ENCODE results near the gene APMAP.

APMAP gene

DNA sequence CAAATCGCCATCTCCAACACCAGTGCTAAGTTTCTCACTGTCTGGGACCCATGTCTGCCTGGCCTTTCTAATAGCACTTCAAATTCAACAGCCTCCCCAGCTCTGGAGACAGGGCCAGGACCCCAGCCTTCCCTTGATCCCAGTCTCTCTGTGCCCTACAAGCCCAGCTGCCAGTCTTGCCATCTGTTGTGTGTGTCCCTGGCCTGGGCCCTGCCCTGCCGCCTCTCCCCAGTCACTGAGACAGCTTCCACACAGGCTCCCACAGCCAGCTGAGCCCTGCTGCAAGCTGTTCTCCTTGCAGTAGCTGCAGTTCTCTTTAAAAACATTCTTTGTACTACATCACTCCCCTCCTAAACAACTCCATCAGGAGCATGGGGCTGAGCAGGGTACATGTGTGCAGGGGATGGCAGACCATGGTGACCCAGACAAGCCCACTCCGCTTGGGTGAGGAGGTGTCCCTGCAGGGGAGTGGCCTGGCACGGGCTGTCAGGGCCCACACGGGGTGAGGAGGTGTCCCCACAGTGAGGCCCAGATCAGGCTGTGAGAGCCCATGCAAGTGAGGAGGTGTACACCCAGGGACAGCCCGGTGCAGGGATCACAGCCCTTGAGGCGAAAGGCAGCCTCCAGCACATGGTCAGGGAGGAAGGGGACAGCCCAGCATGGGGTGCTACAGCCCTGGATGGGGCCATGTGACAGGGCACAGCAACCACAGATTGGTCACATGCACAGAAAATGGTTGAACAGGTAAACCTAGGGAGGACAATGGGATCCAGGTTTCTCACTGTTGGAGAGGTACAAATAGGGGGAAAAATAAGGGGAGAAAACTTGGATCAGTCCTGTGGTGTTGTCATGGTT lies 27.3 kb downstream of the APMAP start:
- DNase-seq (ENCODE audit: low read depth in 2 of 2), result no peak

DNA sequence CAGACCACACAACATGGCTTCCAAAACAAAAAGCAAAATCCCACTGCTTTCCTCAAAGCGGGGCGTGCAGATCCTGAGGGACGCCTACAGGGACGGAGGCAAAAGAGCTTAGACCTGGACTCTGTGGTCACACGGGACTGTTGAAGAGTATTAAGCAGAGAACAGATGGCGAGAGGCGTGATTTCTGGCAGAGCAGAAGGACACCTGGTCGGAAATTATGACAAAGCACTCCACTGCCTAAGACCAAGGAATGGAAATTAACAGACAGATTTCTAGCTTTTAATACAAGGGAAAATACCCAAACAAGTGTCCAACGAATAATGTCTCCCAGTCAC lies 28.1 kb downstream of the APMAP start:
- DNase-seq (ENCODE audit: low read depth in 2 of 2), result no peak

- no peak for DNase-seq (ENCODE audit: low read depth in 2 of 2)
Measured at GRCh38 chr20:24963672-24964505, 28.7 kb downstream of the APMAP start.

GRCh38 chr20:24962510-24962909 lies 30.0 kb downstream of the APMAP start:
- no peak for DNase-seq (ENCODE audit: low read depth in 2 of 2)

DNA sequence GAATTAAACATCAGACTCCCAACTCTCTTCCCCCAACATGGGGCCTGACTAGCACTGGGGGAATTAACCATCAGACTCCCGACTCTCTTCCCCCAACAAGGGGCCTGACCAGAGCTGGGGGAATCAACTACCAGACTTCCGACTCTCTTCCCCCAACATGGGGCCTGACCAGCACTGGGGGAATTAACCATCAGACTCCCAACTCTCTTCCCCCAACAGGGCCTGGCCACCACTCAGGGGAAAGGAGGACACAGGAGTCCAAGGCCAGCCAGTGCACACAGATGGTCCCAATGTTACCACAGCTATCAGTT lies 30.4 kb downstream of the APMAP start:
- DNase-seq (ENCODE audit: low read depth in 2 of 2), result no peak

- DNase-seq (ENCODE audit: low read depth in 2 of 2), result no peak
Measured at GRCh38 chr20:24961384-24962181, 31.0 kb downstream of the APMAP start.

GRCh38 chr20:24960861-24961260 lies 31.7 kb downstream of the APMAP start:
- DNase-seq (ENCODE audit: low read depth in 2 of 2), result no peak

DNA sequence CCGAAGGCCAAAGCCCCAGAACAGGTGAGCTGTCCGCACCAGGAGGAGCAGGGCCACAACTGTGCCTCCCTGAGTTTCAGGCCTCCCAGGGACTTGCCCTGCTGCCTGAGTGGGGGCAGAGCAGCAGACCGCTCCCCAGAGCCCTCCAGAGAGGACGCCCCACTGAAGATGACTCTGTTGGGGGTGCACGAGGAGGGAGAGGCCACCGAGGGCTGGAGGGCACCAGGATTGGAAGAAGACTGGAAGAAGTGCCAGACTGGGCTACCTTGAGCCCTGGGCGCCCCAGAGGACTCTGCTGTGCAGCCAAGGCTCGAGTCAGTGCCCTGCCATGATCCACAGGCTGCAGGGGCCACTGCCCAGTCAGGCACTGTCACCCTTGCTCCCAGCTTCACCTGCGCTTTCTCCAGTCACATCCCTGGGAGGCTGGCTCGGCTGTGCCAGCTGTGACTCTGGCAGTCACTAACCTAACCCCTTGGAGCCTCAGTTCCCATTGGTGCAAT lies 32.2 kb downstream of the APMAP start:
- DNase-seq (ENCODE audit: low read depth in 2 of 2), result no peak

DNA sequence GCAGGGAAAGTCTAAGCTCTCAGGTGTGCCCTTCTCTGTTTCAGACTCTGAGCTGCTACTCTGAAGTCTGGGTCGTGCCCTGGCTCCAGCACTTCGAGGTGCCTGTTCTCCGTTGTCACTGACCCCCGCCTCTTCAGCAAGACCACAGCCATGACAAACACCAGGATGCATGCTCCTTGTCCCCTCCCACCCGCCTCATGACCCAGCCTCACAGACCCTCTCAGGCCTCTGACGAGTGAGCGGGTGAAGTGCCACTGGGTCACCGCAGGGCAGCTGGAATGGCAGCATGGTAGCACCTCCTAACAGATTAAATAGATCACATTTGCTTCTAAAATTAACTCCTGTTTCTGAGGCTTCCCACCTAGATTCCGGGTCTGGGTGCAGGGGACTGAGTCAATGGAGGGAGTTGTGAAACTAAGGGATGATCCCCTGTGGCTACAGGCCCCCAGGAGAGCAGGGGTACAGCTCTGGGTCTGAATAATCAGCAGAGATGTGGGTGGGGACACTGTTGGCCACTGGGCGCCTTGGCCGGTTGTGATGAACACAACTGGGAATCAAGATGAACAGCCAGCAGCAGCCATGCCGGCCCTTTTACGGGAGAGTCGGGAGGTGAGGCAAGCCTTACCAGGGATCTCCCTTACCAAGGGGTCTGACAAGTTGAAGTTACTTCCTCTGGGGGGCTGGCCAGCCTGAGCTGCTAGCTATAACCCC lies 32.8 kb downstream of the APMAP start:
- no peak for DNase-seq (ENCODE audit: low read depth in 2 of 2)

DNA sequence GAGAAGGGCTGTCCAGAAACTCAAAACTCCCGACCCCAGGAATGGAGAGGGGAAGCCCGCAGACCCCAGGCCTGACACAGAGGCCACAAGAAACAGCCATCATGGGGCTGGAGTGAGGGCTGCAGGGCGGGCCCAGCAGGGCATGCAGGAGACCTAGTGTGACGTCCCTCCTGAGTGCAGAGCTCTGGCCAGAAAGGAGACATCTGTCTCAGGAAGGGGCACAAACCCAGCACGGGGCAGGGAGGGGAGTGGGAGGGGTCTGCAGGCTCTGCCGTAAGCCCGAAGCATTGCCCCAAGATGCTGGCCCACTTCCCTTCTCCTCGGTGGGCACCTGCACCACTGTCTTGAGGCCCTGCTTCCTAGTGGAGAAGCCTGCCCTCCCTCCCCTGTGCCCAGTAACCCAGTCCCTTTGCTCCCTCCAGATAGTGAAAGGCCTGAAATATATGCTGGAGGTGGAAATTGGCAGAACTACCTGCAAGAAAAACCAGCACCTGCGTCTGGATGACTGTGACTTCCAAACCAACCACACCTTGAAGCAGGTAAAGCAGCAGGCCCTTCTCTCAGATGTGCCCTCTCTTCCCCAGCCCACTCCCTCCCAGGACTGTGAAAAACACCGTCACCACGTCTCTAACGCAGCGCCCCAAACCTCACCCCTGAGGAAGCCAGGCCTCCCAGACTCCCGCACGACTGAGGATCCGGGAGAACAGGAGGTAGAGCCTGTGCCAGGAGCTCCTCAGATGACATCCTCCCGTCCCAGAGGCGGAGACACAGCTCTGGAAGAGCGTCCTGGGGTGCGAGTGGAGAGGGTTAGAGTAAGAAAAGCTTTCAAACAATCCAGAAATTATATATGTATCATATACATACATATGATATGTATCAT lies 33.8 kb downstream of the APMAP start:
- no peak for DNase-seq (ENCODE audit: low read depth in 2 of 2)

DNA sequence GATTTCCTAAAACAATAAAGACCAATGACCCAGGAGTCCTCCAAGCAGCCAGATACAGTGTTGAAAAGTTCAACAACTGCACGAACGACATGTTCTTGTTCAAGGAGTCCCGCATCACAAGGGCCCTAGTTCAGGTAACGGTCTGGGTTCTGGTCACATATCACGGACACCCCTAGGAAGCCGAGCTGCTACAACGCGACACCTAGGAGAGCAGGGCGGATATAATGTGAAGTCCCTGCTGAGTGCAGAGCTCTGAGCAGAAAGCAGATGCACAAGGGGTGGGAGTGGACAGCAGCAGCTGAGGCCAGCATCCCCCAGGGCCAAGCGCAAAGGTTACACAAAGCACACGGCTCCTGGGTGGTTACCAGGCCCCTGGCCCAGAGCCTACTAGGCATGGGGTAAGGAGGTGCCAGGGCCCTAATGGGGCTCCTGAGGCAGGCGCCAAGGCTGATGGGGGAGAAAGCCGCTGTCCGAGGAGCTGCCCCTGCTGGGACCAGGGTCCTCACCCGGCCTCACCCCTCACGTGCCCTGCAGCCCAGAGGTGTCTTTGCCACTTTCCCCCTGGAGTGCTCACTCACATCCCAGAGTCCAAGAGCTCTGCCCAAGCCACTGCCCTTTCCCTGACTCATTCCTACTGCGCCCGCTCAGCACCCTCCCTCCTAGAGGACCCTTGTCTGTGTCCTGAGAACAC lies 35.1 kb downstream of the APMAP start:
- DNase-seq (ENCODE audit: low read depth in 2 of 2), result no peak

- DNase-seq (ENCODE audit: low read depth in 2 of 2), result no peak
Measured at GRCh38 chr20:24956001-24956841, 36.3 kb downstream of the APMAP start.

- no peak for DNase-seq (ENCODE audit: low read depth in 2 of 2)
Measured at GRCh38 chr20:24955045-24955444, 37.5 kb downstream of the APMAP start.

GRCh38 chr20:24954566-24954965 lies 38.0 kb downstream of the APMAP start:
- no peak for DNase-seq (ENCODE audit: low read depth in 2 of 2)

GRCh38 chr20:24954151-24954550 lies 38.4 kb downstream of the APMAP start:
- no peak for DNase-seq (ENCODE audit: low read depth in 2 of 2)

DNA sequence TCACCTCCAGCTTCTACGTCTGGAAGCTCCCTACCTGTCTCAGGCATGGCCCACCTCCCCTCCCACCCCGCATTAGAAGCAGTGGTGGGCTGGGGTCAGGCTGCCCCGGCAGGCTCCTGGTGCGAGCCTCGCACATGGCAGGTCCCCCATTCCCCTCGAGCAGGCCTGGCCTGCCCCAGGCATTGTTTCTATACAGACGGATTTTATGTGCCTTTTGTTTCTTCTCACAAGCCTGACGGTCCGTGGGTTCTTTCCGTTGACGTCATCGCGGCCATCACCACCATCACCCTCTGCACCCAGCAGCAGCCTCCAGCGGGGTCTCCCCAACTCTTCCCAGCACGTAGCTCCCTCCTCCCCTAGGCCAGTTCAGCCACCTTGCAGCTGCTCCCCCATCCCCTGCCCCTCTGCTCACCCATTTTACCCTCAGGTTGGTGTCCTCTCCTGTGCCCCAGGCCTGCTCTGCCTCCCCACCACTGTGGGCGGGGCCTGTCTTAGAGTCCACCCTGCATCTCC lies 38.9 kb downstream of the APMAP start:
- no peak for DNase-seq (ENCODE audit: low read depth in 2 of 2)

GRCh38 chr20:24953209-24953575 lies 39.4 kb downstream of the APMAP start:
- no peak for DNase-seq (ENCODE audit: low read depth in 2 of 2)

DNA sequence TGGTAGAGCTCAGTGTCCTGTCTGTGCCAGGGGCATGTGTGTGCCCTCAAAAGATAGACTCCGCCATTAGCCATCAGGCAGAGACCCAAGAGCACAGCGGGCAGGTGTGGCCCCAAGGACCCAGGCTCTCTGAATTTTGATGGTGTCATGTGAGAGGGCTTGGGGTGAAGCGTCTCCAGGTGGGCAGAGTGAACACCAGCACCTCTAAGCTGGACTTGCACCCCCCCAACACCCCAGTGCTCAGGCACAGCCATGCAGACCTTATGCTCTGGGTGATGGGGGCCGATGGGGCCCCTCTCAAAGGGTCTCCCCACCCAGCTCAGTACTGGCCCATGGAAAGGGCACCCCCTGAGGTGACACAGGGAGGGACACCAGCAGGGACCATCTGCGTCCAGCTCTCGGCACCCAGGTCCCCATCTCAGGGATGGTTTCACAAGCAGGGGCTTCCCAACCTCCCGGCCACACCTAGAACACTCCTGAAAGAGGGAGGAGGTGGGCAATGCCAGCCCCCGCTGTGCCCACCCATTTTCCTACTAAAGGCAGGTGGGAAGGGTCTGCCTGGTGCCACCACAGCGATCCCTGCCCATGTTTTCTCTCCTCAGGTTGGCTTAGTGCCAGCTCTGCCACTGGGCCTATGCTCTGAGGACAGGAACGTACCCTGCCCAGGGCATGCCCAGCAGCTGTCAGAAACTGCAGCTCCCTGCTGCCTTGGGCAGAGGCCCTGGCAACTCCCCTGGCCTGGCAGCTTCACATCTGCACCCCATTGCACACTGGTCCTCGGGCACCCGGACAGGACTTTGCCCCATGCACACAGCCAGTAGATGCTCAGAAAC lies 40.0 kb downstream of the APMAP start:
- no peak for DNase-seq (ENCODE audit: low read depth in 2 of 2)
